ENCODE measurements around the gene GUSB. TPM values are rescaled to one million over a fixed set of nuclear protein-coding genes. Genes with fewer than 3 reads are reported as not detected.

The GUSB gene
- total RNA-seq, 1 experiment from 2014 or later: 62.0 TPM

DNA sequence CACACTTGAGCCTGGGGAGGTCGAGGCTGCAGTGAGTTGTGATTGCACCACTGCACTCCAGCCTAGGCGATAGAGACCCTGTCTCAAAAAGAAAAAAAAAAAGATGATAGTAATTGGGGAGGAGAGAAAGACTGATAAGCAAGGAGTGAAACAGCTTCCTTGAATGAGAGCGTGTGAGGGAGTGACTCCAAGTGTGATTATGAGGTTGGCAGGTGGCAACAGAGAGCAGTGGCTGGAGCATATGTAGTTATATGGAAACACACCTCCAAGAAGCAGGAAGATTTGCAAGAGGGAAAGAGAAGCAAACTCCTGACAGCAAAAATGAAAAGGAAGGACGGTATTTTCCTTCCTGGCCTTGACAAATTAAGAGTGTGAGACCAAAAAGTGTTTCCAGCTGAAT lies 58.7 kb downstream of the GUSB start:
- H2BK20ac ChIP-seq (ENCODE audit: low read depth, low read length, poor library complexity, severe bottlenecking): no peak overlapping the region
- Mint-ChIP-seq H3K9me3 (no peaks in the 10 kb centered on the region), H3K4me3 (no peak overlapping the region), H3K4me1 (peaks cover 0 to 5% of the 10 kb centered on the region in 2 experiments; a peak in 1 of 4 replicates), H3K36me3 (ENCODE audit: insufficient read depth in 1 of 3, low read depth in 3 of 3) (no peaks in the 10 kb centered on the region; a peak in 1 of 7 replicates), H3K27ac (no peak overlapping the region), H3K27me3 (ENCODE audit: low read depth) (no peaks in the 10 kb centered on the region)
- WGBS (ENCODE audit: extremely low coverage, insufficient read length, low lambda C conversion rate): no CpG with 5 or more reads among the region's 4 CpGs
- no peak overlapping the region for H2BK5ac ChIP-seq (ENCODE audit: insufficient read length, low read length)
- H3T11ph ChIP-seq (ENCODE audit: low read length): no peak overlapping the region
- no peak overlapping the region for H3K14ac ChIP-seq (ENCODE audit: insufficient read depth, low read length)
- no peaks in the 10 kb centered on the region for H3K27me3 ChIP-seq (ENCODE audit: insufficient read depth, low read length)
- H3K18ac ChIP-seq (ENCODE audit: insufficient read length, low read depth, low read length): no peak overlapping the region
- no peak overlapping the region for H3K4ac ChIP-seq (ENCODE audit: low read depth, low read length)
- H3K56ac ChIP-seq (ENCODE audit: insufficient read length, low read depth, low read length): no peak overlapping the region
- no peak overlapping the region for H3K9ac ChIP-seq (ENCODE audit: extremely low read depth, insufficient read length, low read length)
- no peaks in the 10 kb centered on the region for H4K20me1 ChIP-seq (ENCODE audit: control insufficient read depth, insufficient read depth, insufficient read length)
- no peak overlapping the region for H2AK5ac ChIP-seq (ENCODE audit: insufficient read length, low read length)
- no peaks in the 10 kb centered on the region for H3K23me2 ChIP-seq (ENCODE audit: insufficient read length, low read depth, low read length, poor library complexity, severe bottlenecking)
- no peak overlapping the region for H2BK12ac ChIP-seq (ENCODE audit: insufficient read length, low read depth, low read length)
- H2BK15ac ChIP-seq (ENCODE audit: low read depth, low read length): no peak overlapping the region
- H2BK120ac ChIP-seq (ENCODE audit: low read depth, low read length, poor library complexity, severe bottlenecking): no peak overlapping the region
- no peak overlapping the region for H3K4me2 ChIP-seq (ENCODE audit: insufficient read depth, insufficient read length, low read length)
- H3K4me1 ChIP-seq (ENCODE audit: insufficient read depth, low read length): no peaks in the 10 kb centered on the region; the same call in 1 of the 2 replicates
- no peaks in the 10 kb centered on the region for H3K79me1 ChIP-seq (ENCODE audit: insufficient read depth, low read depth, low read length, poor library complexity, severe bottlenecking)
- H2AFZ ChIP-seq (ENCODE audit: low read length): no peak overlapping the region
- no peak overlapping the region for H4K5ac ChIP-seq (ENCODE audit: insufficient read length, low read depth, low read length)
- DNase-seq: no peak
- no peak overlapping the region for H4K91ac ChIP-seq (ENCODE audit: insufficient read length, low read depth, low read length)
- H4K8ac ChIP-seq (replicated peaks; ENCODE audit: insufficient read length, low read depth, low read length): no peak overlapping the region
- TF ChIP-seq, protein P1, sequence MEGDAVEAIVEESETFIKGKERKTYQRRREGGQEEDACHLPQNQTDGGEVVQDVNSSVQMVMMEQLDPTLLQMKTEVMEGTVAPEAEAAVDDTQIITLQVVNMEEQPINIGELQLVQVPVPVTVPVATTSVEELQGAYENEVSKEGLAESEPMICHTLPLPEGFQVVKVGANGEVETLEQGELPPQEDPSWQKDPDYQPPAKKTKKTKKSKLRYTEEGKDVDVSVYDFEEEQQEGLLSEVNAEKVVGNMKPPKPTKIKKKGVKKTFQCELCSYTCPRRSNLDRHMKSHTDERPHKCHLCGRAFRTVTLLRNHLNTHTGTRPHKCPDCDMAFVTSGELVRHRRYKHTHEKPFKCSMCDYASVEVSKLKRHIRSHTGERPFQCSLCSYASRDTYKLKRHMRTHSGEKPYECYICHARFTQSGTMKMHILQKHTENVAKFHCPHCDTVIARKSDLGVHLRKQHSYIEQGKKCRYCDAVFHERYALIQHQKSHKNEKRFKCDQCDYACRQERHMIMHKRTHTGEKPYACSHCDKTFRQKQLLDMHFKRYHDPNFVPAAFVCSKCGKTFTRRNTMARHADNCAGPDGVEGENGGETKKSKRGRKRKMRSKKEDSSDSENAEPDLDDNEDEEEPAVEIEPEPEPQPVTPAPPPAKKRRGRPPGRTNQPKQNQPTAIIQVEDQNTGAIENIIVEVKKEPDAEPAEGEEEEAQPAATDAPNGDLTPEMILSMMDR (conservative IDR thresholded peaks at IDR 0.05): no peak
- no peak overlapping the region for H3K27ac ChIP-seq (ENCODE audit: insufficient read length, low read depth, low read length)
- H3K23ac ChIP-seq (ENCODE audit: insufficient read length, low read depth, low read length): no peak overlapping the region
- H3K79me2 ChIP-seq (ENCODE audit: insufficient read depth, low read length): 0 out of 2 replicates have a peak, but pooled peaks cover 1% of the 10 kb centered on the region
- no peaks in the 10 kb centered on the region for H3K9me3 ChIP-seq (ENCODE audit: control insufficient read depth, low read depth, low read length)
